Activated CD8-positive, alpha-beta memory T cell treated with anti-CD3 and anti-CD28 coated beads, Interleukin-2, amount 50 U/mL, for 1 hour (primary cell): Measurements from ENCODE around the gene PUM1.
A peak's percentile ranks its signal among the peaks of the same experiment; 100 is the strongest.
"Not testable (repeated sequence)": the region's sequence is repeated elsewhere in the genome, so short reads cannot be mapped to it uniquely, and the experiment has no call there.

Source experiments
- DNase-seq: peaks from one replicate; pipeline ENCODE4 v3.0.0-alpha.2; 2020; ENCODE audit errors: extremely low read depth

Gene PUM1, protein sequence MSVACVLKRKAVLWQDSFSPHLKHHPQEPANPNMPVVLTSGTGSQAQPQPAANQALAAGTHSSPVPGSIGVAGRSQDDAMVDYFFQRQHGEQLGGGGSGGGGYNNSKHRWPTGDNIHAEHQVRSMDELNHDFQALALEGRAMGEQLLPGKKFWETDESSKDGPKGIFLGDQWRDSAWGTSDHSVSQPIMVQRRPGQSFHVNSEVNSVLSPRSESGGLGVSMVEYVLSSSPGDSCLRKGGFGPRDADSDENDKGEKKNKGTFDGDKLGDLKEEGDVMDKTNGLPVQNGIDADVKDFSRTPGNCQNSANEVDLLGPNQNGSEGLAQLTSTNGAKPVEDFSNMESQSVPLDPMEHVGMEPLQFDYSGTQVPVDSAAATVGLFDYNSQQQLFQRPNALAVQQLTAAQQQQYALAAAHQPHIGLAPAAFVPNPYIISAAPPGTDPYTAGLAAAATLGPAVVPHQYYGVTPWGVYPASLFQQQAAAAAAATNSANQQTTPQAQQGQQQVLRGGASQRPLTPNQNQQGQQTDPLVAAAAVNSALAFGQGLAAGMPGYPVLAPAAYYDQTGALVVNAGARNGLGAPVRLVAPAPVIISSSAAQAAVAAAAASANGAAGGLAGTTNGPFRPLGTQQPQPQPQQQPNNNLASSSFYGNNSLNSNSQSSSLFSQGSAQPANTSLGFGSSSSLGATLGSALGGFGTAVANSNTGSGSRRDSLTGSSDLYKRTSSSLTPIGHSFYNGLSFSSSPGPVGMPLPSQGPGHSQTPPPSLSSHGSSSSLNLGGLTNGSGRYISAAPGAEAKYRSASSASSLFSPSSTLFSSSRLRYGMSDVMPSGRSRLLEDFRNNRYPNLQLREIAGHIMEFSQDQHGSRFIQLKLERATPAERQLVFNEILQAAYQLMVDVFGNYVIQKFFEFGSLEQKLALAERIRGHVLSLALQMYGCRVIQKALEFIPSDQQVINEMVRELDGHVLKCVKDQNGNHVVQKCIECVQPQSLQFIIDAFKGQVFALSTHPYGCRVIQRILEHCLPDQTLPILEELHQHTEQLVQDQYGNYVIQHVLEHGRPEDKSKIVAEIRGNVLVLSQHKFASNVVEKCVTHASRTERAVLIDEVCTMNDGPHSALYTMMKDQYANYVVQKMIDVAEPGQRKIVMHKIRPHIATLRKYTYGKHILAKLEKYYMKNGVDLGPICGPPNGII

DNA sequence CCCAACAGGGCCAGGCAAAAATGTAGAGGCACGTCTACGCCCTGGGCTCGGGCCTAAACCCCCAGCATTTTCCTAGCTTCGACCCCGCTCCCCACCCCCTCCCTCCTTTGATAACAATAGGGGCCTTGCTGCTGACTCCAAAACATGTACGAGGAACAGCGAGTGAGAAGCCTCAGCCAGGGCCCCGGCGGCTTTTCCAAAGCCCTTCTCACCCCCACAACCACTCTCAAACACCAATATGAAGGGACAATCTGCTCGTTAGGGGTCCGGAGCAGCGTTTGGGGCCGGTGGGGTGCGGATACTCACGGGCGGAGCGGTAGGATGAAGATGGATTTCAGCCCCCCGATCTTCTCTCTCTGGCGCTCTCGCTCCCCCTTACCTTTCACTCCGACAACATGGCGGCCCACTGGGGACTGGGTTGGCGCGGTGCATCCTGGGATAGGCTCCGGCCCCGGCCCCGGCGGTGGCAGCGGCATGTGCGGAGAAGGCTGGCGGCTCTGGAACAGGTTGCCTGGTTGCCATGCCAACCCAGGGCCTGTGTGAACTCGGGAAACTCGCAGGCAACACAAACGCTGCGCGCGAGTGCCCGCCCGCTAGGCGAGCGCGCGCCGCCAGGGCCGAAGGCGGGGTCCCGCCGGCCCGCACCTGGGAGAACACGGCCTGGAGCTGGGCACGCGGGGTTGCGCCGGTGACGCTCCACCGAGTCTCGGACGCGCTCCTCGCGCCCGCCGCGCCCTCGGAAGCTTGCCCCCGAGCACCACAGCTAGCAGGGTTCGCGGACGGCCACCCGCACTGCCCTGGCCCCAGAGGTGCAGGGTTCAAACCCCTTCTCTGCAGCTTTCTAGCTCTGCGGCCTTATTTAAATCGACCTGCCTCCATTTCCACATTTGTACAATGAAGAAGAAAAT lies at the start of gene PUM1:
Gene PUM1 (minus strand): TSS at position 408 of the 908 bp plus-strand sequence. CDS start 6,151 bp downstream, outside the sequence.
- DNase-seq = peak; percentile 94

DNA sequence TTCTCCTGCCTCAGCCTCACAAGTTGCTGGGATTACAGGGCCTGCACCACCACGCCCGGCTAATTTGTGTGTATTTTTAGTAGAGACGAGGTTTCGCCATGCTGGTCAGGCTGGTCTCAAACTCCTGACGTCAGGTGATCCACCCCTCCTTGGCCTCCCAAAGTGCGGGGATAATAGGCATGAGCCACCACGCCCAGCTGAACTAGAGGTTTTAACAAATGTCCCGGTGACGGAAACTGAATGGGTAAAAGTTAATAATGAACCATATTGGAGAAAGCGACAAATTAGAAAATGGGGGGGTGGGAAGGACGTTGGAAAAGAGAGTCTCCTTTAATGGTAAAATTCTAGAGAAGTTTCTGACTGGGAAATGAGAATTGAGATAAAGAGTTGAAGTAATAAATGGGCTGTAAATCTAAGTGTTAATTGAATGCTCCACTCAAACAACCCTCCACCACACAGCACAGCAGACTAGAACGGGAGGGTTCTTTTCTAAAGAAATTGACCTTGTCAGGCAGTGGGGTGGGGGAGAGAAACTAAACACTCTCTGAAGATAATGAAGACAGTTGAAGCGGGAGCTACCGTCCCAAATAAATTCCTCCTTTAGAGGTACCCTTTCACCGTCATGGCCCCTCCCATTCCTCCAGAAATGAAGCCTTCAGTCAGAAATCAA lies 46.9 kb upstream of the PUM1 start:
- DNase-seq = no peak

DNA sequence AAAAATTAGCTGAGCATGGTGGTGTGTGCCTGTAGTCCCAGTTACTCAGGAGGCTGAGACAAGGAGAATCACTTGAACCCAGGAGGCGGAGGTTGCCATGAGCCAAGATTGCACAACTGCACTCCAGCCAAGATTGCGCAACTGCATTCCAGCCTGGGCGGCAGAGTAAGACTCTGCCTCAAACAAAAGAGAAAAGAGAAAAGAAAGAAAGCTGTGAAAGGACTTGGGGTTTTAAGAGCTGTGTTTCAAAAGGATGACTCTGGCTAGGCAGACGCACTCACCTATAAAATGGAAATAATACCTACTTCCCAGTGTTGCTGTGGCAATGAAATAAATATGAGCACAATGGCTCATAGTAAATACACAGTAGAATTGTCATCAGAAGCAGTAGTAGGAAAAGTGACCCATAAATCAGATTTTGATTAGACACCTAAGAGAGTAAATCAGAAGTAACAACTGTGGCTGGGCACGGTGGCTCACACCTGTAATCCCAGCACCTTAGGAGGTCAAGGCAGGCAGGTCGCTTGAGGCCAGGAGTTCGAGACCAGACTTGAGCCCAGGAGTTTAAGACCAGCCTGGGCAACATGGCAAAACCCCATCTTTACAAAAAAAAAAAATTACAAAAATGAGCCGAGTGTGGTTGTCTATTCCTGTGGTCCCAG lies 45.9 kb upstream of the PUM1 start:
- DNase-seq = no peak

DNA sequence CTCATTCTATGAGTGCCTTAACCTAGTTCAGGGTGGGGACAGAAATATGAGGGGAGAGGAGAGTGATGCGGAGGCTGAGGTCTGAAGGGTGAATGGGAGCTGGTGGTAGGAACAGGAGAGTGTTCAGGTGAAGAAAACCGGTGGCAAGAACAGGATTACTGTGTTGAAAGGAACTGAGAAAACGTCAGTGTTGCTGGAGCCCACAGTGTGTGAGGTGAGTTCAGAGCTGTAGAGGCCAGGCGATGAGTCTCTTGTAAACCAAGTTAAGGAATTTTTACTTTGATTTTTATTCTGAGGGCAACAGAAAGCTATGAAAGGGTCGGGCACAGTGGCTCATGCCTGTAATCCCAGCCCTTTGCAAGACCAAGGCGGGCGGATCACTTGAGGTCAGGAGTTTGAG lies 45.3 kb upstream of the PUM1 start:
- no peak for DNase-seq

DNA sequence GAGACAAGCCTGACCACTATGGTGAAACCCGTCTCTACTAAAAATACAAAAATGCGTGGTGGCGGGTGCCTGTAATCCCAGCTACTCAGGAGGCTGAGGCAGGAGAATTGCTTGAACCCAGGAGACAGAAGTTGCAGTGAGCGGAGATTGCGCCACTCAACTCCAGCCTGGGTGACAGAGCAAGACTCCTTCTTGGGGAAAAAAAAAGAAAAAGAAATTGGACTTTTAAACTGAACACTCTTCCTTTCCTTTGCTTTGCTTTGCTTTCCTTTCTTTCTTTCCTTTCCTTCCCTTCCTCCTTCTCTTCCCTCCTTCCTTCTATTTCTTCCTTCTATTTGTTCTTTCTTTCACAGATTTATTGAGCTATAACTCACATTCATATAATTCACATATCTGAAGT lies 43.3 kb upstream of the PUM1 start:
- no peak for DNase-seq

DNA sequence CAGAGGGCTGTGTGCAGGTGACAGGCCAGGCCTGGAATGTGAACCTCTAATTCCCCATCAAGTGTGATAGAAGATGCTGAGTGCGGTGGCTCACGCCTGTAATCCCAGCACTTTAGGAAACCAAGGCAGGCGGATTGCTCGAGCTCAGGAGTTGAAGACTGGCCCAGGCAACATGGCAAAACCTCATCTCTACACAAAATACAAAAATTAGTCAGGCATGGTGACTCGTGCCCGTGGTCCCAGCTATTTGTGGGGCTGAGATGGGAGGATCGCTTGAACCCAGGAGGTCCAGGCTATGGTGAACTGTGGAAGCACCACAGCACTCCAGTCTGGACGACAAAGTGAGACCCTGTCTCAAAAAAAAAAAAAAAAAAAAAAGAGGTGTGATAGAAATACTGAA lies 40.1 kb upstream of the PUM1 start:
- no peak for DNase-seq

DNA sequence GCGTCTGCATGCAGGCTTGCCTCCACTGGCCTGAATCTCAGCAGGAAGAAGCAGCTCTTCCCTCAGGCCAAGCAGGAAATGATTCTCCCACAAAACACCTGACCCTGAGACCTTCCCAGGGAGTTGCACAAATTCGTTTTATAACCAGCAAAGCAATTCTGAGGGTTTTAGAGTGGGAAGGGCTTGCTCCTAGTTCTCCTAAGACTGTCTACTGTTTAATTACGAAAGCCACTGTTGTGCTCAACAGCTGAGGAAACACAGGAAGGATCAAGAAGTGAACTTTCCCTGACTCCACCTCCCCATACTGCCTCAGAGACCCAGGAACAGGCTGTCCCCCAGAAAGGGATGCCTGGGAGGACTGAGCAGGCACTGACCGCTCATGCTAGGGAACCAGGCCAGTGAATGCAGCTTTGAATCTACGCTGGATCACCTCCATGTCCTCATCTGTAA lies 37.0 kb upstream of the PUM1 start:
- no peak for DNase-seq

DNA sequence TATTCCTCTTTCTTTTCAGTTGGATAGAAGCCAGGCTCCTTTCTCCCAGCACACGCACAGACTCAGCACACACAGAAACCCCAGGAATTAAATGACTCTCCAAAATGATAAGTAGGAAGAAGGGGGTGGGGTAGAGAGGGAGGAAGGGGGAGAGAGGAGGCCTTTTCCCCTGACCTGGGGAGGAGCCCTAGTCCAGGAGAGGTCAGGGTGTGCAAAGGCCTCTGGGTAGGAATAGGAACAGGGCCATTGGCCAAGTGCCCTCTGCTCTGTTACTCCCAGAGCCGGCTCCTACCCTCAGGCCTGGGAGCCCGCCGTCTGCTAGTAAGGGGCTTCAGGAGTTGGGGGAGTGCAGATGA lies 35.6 kb upstream of the PUM1 start:
- DNase-seq = no peak

DNA sequence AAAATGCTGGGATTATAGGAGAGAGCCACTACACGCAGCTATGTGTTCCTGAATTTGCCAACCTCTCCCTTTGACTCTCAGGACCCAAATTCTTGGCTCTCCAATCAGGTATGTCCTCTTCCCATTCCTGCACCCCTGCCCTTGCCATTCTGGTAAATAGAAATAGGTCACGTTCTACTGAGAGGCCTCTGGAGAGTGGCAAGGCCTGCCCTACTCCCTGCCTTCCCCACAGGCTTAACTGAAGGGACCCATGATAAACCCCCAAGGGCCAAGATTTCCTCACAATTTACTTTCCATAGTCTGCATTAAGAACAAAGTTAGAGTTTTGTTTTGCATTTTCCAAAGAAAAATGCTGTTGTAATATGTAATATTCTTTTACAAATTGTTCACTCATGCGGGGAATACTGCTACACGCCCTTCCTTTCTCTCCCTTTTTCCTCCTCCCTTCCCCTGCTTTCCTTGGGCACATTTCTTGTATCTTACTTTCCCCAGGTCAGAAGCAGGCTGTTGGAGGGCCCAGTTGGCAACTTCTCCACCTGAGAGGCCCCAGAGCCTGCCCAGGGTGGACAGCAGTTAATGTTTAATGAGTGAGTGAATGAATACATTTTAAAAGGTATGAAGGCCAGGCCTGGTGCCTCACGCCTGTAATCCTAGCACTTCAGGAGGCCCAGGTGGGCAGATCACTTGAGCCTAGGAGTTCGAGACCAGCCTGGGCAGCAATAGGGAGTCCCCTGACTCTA lies 33.9 kb upstream of the PUM1 start:
- no peak for DNase-seq

DNA sequence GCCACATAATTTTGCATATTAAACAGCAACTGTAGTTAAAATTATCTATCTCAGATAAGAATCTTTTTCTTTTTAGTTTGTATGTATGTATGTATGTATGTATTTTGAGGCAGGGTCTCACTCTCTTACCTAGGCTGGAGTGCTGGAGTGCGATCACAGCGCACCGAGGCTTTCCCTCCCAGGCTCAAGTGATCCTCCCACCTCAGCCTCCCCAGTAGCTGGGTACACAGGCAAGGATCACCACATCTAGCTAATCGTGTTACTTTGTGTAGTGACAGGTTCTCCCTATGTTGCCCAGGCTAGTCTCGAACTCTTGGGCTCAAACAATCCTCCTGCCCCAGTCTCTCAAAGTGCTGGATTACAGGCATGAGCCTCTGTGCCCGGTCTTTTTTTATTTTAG lies 30.5 kb upstream of the PUM1 start:
- DNase-seq = no peak

DNA sequence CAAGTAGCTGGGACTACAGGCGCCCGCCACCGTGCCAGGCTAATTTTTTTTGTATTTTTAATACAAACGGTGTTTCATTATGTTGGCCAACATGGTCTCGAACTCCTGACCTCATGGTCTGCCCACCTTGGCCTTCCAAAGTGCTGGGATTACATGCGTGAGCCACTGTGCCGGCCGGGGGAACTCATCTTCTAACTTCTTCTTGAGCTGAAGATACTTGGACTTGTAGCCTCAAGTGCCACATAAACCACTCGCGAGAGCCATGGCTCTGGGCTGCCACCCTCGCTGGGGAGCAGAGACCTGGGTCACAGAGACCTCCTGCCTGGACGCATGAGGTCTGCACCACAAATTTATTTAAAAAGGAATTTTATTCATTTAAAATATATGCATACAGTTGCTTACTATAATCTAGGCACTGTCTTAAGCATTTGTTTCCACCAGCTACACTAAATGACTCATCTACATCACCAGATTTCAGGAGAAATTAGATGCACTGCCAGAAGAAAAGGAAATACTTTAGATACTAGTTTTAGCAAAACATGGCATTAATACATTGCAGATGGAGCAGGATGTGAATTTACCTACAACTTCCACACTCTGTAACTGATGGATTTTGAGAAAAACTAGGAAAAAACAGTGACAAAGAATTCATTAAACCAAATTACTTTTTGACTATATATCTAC lies 29.9 kb upstream of the PUM1 start:
- no peak for DNase-seq

DNA sequence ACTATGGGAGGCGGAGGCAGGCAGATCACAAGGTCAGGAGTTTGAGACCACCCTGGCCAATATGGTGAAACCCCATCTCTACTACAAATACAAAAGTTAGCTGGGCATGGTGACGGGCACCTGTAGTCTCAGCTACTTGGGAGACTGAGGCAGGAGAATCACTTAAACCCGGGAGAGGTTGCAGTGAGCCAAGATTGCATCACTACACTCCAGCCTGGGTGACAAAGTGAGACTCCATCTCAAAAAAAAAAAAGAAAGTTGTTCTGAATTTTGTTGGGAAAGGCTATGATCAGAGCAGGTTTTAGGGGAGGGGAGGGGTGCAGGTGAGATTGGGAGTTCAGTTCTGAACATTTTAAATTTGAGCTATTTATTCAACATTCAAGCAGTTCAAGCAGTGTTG lies 22.6 kb upstream of the PUM1 start:
- DNase-seq = not testable (repeated sequence)

DNA sequence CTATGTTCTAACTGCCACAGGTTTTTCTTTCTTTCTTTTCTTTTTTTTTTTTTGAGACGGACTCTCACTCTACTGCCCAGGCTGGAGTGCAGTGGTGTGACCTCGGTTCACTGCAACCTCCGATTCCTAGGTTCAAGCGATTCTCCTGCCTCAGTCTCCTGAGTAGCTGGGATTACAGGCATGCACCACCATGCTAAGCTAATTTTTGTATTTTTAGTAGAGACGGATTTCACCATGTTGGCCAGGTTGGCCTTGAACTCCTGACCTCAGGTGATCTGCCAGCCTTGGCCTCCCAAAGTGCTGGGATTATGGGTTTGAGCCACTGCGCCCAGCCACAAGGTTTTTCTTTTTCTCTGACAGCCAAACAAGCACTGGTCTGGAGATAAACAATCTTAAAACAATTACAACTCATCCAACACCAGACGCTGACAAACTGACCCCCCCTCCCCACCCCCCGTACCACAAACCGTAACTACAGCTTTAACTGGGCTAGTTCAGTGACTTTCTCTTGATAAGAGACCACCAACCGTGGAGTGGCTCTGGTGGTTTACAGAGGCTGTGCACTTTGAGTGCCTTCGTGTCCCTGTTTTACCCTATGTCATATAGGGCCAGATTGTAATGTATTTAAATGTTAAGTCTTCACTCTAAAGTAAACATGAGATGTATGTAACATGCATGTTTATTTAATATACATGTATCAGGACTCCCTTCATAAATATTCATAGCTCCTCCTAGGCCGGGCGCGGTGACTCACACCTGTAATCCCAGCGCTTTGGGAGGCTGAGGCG lies 19.5 kb upstream of the PUM1 start:
- DNase-seq = no peak

DNA sequence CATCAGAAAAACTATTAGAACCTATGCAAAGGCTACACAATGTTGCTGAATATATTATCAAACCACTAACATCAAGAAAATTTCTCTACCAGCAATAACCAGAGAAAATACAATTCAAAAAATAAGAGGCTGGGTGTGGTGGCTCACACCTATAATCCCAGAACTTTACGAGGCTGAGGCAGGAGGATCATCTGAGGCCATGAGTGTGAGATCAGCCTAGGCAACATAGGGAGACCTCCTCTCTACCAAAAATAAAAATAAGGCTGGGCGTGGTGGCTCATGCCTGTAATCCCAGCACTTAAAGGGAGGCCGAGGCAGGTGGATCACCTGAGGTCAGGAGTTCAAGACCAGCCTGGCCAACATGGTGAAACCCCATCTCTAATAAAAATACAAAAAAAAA lies 16.9 kb upstream of the PUM1 start:
- no peak for DNase-seq

DNA sequence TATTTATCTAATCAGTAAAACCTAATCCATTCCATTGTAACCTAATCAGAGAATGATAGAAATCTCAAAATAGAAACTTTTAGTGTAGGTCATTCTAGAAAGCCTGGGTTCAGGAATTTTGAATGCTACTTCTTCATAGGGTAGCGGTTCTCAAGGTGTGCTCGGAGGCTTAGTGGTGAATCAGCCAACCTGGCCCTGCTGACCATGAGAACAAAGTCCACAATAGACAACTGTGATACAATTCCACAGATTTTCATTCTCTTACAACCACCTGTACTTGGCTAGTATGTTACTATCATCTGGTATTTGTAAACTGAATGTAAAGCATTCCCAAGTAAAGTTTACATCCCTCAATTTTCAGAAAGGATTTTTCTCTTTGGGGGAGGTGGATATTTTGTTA lies 7.5 kb upstream of the PUM1 start:
- no peak for DNase-seq

DNA sequence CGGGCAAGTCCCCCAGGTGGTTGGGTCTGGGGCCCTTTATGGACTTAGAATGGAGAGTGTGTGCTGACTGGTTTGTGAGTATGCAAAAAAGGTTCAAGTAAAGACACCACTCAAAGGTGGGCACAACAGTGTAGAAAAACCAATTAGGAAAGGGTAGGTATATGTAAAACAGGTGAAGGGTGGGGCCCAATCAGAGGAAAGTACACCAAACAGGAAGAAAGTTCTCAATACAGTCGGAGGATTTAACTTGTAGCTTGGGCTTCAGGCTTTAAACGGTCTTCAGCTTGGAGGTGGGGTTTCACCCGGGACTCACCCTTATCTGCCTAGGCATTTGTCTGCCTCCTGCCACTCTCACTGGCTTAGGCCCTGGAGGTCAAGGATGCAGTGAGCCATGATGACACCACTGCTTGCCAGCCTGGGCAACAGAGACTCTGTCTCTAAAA lies 6.8 kb upstream of the PUM1 start:
- DNase-seq = no peak

DNA sequence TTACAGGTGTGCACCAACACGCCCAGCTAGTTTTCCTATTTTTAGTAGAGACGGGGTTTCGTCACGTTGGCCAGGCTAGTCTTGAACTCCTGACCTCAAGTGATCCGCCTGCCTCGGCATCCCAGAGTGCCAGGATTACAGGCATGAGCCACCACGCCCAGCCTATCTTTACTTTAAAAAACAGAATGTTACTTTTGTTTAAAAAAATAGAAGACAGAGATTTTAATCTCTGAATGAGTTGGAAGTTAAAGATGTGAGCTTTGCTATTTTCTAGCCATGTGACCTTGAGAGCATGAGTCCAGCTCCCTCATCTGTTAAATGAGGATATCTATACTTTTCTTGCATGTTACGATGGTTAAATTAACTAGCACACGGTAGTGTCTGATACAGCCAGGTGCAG lies 3.9 kb upstream of the PUM1 start:
- no peak for DNase-seq

DNA sequence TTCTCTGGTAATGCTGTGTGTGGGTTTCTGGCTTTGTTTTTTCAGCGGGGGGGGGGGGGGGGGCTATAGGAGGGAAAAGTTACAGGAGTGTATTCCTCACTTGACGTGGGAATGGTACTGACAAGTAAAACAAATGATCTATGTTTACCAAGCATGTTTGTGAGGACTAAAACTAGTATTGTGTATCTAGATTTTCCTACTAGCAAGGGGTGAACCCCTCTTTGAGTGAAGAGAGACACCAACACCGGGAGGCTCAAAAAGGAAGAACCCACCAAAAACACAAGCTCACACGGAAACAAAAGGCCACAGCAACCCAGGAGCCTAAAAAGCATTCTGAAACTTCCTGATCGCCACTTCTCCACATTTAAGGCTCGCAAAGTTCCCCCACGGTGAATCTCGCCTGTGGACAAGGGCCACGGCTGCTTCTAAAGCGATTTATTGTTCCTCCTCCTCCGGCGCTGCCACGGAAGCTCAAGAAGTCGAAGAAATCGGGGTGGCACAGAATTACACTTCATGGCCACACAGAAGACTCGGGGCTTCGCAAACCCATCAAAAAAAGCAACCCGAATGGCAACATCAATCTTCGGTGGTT lies 703 bp downstream of the PUM1 start:
- DNase-seq = no peak
